IMR-90 (cell line): Measurements from ENCODE around the gene PHF3. TPM values are rescaled to one million over a fixed set of nuclear protein-coding genes. Genes with fewer than 3 reads are reported as not detected.

Experiments used
- ATAC-seq: fragments of 200-7000 bp; cut with Tn5 transposase; 2 replicates; pipeline ENCODE4 v1.9.1; 2020; ENCODE audit warnings: low read depth, mild to moderate bottlenecking, moderate library complexity
- BruUV-seq: library from RNA; stranded (reverse); fragments of 400-500 nt; replicated peaks from 2 replicates; lab custom pipeline; 2021; lab: Mats Ljungman, UMichigan
- CTCF ChIA-PET: fragments of 300-600 bp; formaldehyde crosslinking; extraction: SDS; loops from one replicate; lab custom pipeline; 2021; ENCODE audit warnings: antibody characterized with exemption; lab: Yijun Ruan, JAX
- POLR2A ChIA-PET: fragments of 300-600 bp; sonication (Branson Sonifier 250); formaldehyde crosslinking; loops from one replicate; lab custom pipeline; 2022; ENCODE audit warnings: antibody characterized with exemption; ENCODE audit not compliant: unreplicated experiment; lab: Charles Lee
- DNase-seq: peaks from one replicate; pipeline ENCODE4 v3.0.0; 2013
- H2AFZ ChIP-seq: replicated peaks from 2 replicates; pipeline ENCODE3; 2013; ENCODE audit warnings: low read length, mild to moderate bottlenecking; ENCODE audit not compliant: poor library complexity
- H2AK5ac ChIP-seq: 2 replicates; pipeline ENCODE4 v1.6.1; 2013; ENCODE audit warnings: low read depth, low read length, inconsistent platforms
- H2AK9ac ChIP-seq: replicated peaks from 2 replicates; pipeline ENCODE3; 2013; ENCODE audit warnings: mild to moderate bottlenecking, low read depth, low read length, moderate library complexity; ENCODE audit not compliant: poor library complexity
- H2BK120ac ChIP-seq: 2 replicates; pipeline ENCODE4 v1.6.1; 2013; ENCODE audit warnings: low read depth, low read length, inconsistent platforms
- H2BK15ac ChIP-seq: 3 replicates; pipeline ENCODE4 v1.6.1; 2013; ENCODE audit warnings: low read depth, low read length, inconsistent platforms
- H2BK20ac ChIP-seq: 2 replicates; pipeline ENCODE4 v1.6.1; 2013; ENCODE audit warnings: low read depth, mild to moderate bottlenecking, inconsistent platforms, low read length, moderate library complexity
- H2BK5ac ChIP-seq: 2 replicates; pipeline ENCODE4 v1.6.1; 2013; ENCODE audit warnings: mild to moderate bottlenecking, low read depth, low read length, inconsistent platforms; ENCODE audit not compliant: poor library complexity, severe bottlenecking
- H3K14ac ChIP-seq: replicated peaks from 2 replicates; pipeline ENCODE4 v1.6.1; 2013; ENCODE audit warnings: low read depth, low read length, inconsistent platforms
- H3K18ac ChIP-seq: 2 replicates; pipeline ENCODE4 v1.6.1; 2013; ENCODE audit warnings: low read depth, low read length, control low read depth
- H3K23ac ChIP-seq: 2 replicates; pipeline ENCODE4 v1.6.1; 2013; ENCODE audit warnings: low read depth, low read length, inconsistent platforms
- H3K27ac ChIP-seq: 2 replicates; pipeline ENCODE4 v1.5.1; 2013; ENCODE audit warnings: mild to moderate bottlenecking, control low read depth, low read length; ENCODE audit not compliant: insufficient read depth
- H3K27me3 ChIP-seq: 2 replicates; pipeline ENCODE4 v1.6.1; 2013; ENCODE audit warnings: low read length; ENCODE audit not compliant: control insufficient read depth, insufficient read depth
- H3K36me3 ChIP-seq: 2 replicates; pipeline ENCODE4 v1.6.1; 2013; ENCODE audit warnings: low read length, mixed read lengths; ENCODE audit not compliant: control insufficient read depth, insufficient read depth
- H3K4ac ChIP-seq: 2 replicates; pipeline ENCODE4 v1.6.1; 2013; ENCODE audit warnings: low read depth, low read length, inconsistent platforms
- H3K4me1 ChIP-seq: 2 replicates; pipeline ENCODE4 v1.6.1; 2013; ENCODE audit warnings: low read length, mixed read lengths; ENCODE audit not compliant: control insufficient read depth, insufficient read depth
- H3K4me2 ChIP-seq: 2 replicates; pipeline ENCODE4 v1.6.1; 2013; ENCODE audit warnings: low read depth, mild to moderate bottlenecking, control low read depth, low read length, moderate library complexity
- H3K4me3 ChIP-seq: 2 replicates; pipeline ENCODE4 v1.5.1; 2013; ENCODE audit warnings: low read depth, mild to moderate bottlenecking, control low read depth, low read length, moderate library complexity; ENCODE audit not compliant: insufficient read depth
- H3K56ac ChIP-seq: 2 replicates; pipeline ENCODE4 v1.6.1; 2013; ENCODE audit warnings: low read length, inconsistent platforms; ENCODE audit not compliant: insufficient read depth; ENCODE audit errors: extremely low read depth
- H3K79me1 ChIP-seq, 2 experiments: 2 replicates each; pipeline ENCODE4 v1.6.1; 2013; ENCODE audit warnings: low read length in 2 of 2, inconsistent platforms in 1 of 2, low read depth in 1 of 2
- H3K9ac ChIP-seq: 2 replicates; pipeline ENCODE4 v1.6.1; 2013; ENCODE audit warnings: low read depth, low read length, control low read depth
- H3K9me1 ChIP-seq: 2 replicates; pipeline ENCODE4 v1.6.1; 2013; ENCODE audit warnings: low read length, inconsistent platforms; ENCODE audit not compliant: insufficient read depth
- H3K9me3 ChIP-seq: 2 replicates; pipeline ENCODE4 v1.6.1; 2013; ENCODE audit warnings: low read length; ENCODE audit not compliant: control insufficient read depth, insufficient read depth
- H4K20me1 ChIP-seq: 2 replicates; pipeline ENCODE4 v1.6.1; 2013; ENCODE audit warnings: low read length, inconsistent platforms; ENCODE audit not compliant: insufficient read depth
- H4K5ac ChIP-seq: 2 replicates; pipeline ENCODE4 v1.6.1; 2013; ENCODE audit warnings: mild to moderate bottlenecking, low read depth, low read length, control low read depth
- H4K8ac ChIP-seq, 2 experiments: 2 replicates each; pipeline ENCODE4 v1.6.1; 2013; ENCODE audit warnings: low read depth in 2 of 2, low read length in 2 of 2, control low read depth in 1 of 2, inconsistent platforms in 1 of 2
- H4K91ac ChIP-seq: 2 replicates; pipeline ENCODE4 v1.6.1; 2013; ENCODE audit warnings: low read depth, low read length, inconsistent platforms; ENCODE audit not compliant: insufficient read depth
- BHLHE40 ChIP-seq: fragments of 150-350 bp; IDR thresholded peaks from 2 replicates; pipeline ENCODE4 v1.6.1; 2016; ENCODE audit warnings: mild to moderate bottlenecking, low read depth, low read length
- CEBPB ChIP-seq: IDR thresholded peaks from 2 replicates; pipeline ENCODE4 v1.6.1; 2012; ENCODE audit warnings: low read depth, low read length, improper control_type of control experiment
- CHD1 ChIP-seq: IDR thresholded peaks from 2 replicates; pipeline ENCODE4 v1.6.1; 2012; ENCODE audit warnings: low read depth, low read length, improper control_type of control experiment
- FOS ChIP-seq: fragments of 150-350 bp; IDR thresholded peaks from 2 replicates; pipeline ENCODE4 v1.6.1; 2016; ENCODE audit warnings: low read depth, low read length
- MAFK ChIP-seq: IDR thresholded peaks from 2 replicates; pipeline ENCODE4 v1.6.1; 2012; ENCODE audit warnings: low read depth, low read length, improper control_type of control experiment
- MAZ ChIP-seq: IDR thresholded peaks from 2 replicates; pipeline ENCODE4 v1.6.1; 2012; ENCODE audit warnings: low read depth, mild to moderate bottlenecking, low read length, improper control_type of control experiment, moderate library complexity, borderline replicate concordance
- MXI1 ChIP-seq: IDR thresholded peaks from 2 replicates; pipeline ENCODE4 v1.6.1; 2012; ENCODE audit warnings: low read depth, mild to moderate bottlenecking, low read length, moderate library complexity, borderline replicate concordance
- NFE2L2 ChIP-seq: fragments of 150-350 bp; IDR thresholded peaks from 2 replicates; pipeline ENCODE4 v1.6.1; 2016; ENCODE audit warnings: low read depth, mild to moderate bottlenecking, low read length
- POLR2A ChIP-seq: IDR thresholded peaks from 2 replicates; pipeline ENCODE4 v1.6.1; 2012; ENCODE audit warnings: mild to moderate bottlenecking, low read depth, low read length
- RAD21 ChIP-seq: IDR thresholded peaks from 2 replicates; pipeline ENCODE4 v1.6.1; 2012; ENCODE audit warnings: low read length, improper control_type of control experiment
- RCOR1 ChIP-seq: IDR thresholded peaks from 2 replicates; pipeline ENCODE4 v1.6.1; 2012; ENCODE audit warnings: mild to moderate bottlenecking, low read length, improper control_type of control experiment; ENCODE audit not compliant: insufficient replicate concordance
- RFX5 ChIP-seq: IDR thresholded peaks from 2 replicates; pipeline ENCODE4 v1.8.0; 2012; ENCODE audit warnings: low read depth, mild to moderate bottlenecking, low read length, moderate library complexity
- SMC3 ChIP-seq: fragments of 150-350 bp; IDR thresholded peaks from 2 replicates; pipeline ENCODE4 v1.6.1; 2016; ENCODE audit warnings: low read depth, mild to moderate bottlenecking, antibody characterized with exemption, low read length, moderate library complexity
- WGBS, 2 experiments: methylation state at CpG; one replicate each; pipeline versions ENCODE4 v1.1.5 to v1.1.7; 2013; ENCODE audit warnings: missing lambda C conversion rate in 2 of 2; ENCODE audit not compliant: insufficient read length in 1 of 2; ENCODE audit errors: extremely low coverage in 2 of 2; 5-methylcytosine and 5-hydroxymethylcytosine counted together
- dilution Hi-C: fragments of 300-500 bp; cut with HindIII; formaldehyde crosslinking; loops from one replicate; pipeline ENCODE4 v1.14.3; 2018; ENCODE audit warnings: low sequenced_read_pairs; ENCODE audit not compliant: unreplicated experiment
- in situ Hi-C: fragments of 300-500 bp; cut with MboI; formaldehyde crosslinking; loops from 3 replicates; pipeline ENCODE4 v1.14.3; 2019; ENCODE audit warnings: low sequenced_read_pairs, inconsistent platforms, mixed read lengths
- intact Hi-C: fragments of 100-400 bp; cut with micrococcal nuclease; formaldehyde crosslinking; loops from 2 replicates; pipeline ENCODE4 v1.10.0; 2022
- polyA plus RNA-seq, 3 experiments: library from polyadenylated mRNA; depleted of rRNA; stranded (reverse); fragments of >200 nt; gene quantifications; 2 replicates each; pipeline ENCODE4 v1.2.3, GENCODE V29; 2012; ENCODE audit warnings: low replicate concordance in 1 of 3
- total RNA-seq: library from RNA; depleted of rRNA; stranded (reverse); fragments of >200 nt; gene quantifications from 2 replicates; pipeline ENCODE4 v1.2.3, GENCODE V29; 2012
- TF ChIP-seq, protein P1 (sequence below): fragments of 150-350 bp; IDR thresholded peaks from 2 replicates; pipeline ENCODE4 v1.6.1; 2017; ENCODE audit warnings: mild to moderate bottlenecking, antibody characterized with exemption, low read length, low read depth
- TF ChIP-seq, protein P2 (sequence below): conservative IDR thresholded peaks from 2 replicates; pipeline ENCODE4 v1.5.1; 2012; ENCODE audit warnings: mild to moderate bottlenecking, low read depth, low read length, improper control_type of control experiment
- TF ChIP-seq, protein P3 (sequence below): fragments of 150-350 bp; IDR thresholded peaks from 2 replicates; pipeline ENCODE4 v1.6.1; 2016; ENCODE audit warnings: low read depth, mild to moderate bottlenecking, low read length, moderate library complexity, borderline replicate concordance

PHF3 gene
- total and polyA plus RNA-seq, 2 of the 4 experiments (the other 2 are of a cell fraction), result 5.6 to 27.8 TPM

DNA sequence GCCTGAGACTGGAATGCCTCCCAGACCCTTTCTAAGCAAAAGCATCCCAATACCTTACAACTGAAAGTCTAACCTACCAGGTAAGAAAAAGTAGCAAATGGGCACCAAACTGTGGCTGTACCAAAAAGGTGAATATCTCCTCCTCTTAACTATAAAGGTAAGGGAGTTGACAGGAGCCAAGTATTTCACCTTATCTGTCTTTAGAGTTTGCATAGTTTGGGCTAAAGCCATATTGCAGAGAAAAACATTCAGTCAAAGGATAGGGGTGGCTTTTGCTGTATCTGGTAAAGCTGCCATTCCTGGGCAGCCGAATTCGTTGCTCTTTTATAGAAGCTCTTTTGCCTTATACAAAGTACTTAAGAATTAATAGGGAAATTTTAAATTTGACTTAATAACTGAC lies 38.1 kb downstream of the PHF3 start:
- in situ Hi-C loops, result no loop called here
- peaks cover 3% of the 10 kb centered on the region; the same call in 1 of the 2 replicates for H3K4me1 ChIP-seq
- dilution Hi-C loops, result no loop called here
- peaks cover 2% of the 10 kb centered on the region; the same call in 1 of the 2 replicates for H3K9me1 ChIP-seq
- no peak overlapping the region for H4K91ac ChIP-seq
- H4K20me1 ChIP-seq, result peaks cover 34% of the 10 kb centered on the region
- H3K79me1 ChIP-seq, result peaks cover 19 to 55% of the 10 kb centered on the region in 2 experiments
- H3K4me2 ChIP-seq, result no peak overlapping the region
- ATAC-seq, result no peak
- CTCF ChIA-PET, result no interaction called here
- no peak overlapping the region for H4K8ac ChIP-seq
- no peaks in the 10 kb centered on the region for H3K9me3 ChIP-seq
- intact Hi-C loops, result no loop called here
- H3K36me3 ChIP-seq, result no peaks in the 10 kb centered on the region
- no peak overlapping the region for H2BK5ac ChIP-seq
- no peak overlapping the region for H3K18ac ChIP-seq
- no peak overlapping the region for H2BK15ac ChIP-seq
- H3K23ac ChIP-seq, result no peak overlapping the region
- TF ChIP-seq, protein P1, sequence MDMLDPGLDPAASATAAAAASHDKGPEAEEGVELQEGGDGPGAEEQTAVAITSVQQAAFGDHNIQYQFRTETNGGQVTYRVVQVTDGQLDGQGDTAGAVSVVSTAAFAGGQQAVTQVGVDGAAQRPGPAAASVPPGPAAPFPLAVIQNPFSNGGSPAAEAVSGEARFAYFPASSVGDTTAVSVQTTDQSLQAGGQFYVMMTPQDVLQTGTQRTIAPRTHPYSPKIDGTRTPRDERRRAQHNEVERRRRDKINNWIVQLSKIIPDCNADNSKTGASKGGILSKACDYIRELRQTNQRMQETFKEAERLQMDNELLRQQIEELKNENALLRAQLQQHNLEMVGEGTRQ, result no peak
- TF ChIP-seq CHD1 (no peak), SMC3 (no peak), MAFK (no peak), POLR2A (no peak), BHLHE40 (no peak), MXI1 (no peak), RFX5 (no peak), RCOR1 (no peak), MAZ (no peak), CEBPB (no peak), RAD21 (no peak), FOS (no peak), NFE2L2 (no peak)
- TF ChIP-seq, protein P2, sequence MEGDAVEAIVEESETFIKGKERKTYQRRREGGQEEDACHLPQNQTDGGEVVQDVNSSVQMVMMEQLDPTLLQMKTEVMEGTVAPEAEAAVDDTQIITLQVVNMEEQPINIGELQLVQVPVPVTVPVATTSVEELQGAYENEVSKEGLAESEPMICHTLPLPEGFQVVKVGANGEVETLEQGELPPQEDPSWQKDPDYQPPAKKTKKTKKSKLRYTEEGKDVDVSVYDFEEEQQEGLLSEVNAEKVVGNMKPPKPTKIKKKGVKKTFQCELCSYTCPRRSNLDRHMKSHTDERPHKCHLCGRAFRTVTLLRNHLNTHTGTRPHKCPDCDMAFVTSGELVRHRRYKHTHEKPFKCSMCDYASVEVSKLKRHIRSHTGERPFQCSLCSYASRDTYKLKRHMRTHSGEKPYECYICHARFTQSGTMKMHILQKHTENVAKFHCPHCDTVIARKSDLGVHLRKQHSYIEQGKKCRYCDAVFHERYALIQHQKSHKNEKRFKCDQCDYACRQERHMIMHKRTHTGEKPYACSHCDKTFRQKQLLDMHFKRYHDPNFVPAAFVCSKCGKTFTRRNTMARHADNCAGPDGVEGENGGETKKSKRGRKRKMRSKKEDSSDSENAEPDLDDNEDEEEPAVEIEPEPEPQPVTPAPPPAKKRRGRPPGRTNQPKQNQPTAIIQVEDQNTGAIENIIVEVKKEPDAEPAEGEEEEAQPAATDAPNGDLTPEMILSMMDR, result no peak
- TF ChIP-seq, protein P3, sequence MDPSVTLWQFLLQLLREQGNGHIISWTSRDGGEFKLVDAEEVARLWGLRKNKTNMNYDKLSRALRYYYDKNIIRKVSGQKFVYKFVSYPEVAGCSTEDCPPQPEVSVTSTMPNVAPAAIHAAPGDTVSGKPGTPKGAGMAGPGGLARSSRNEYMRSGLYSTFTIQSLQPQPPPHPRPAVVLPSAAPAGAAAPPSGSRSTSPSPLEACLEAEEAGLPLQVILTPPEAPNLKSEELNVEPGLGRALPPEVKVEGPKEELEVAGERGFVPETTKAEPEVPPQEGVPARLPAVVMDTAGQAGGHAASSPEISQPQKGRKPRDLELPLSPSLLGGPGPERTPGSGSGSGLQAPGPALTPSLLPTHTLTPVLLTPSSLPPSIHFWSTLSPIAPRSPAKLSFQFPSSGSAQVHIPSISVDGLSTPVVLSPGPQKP, result no peak
- H2AFZ ChIP-seq, result no peak overlapping the region
- no peaks in the 10 kb centered on the region for H3K27me3 ChIP-seq
- DNase-seq, result no peak
- H2BK20ac ChIP-seq, result no peak overlapping the region
- no peak overlapping the region for H2AK9ac ChIP-seq
- no peak overlapping the region for H3K9ac ChIP-seq
- no peak overlapping the region for H3K14ac ChIP-seq
- no CpG with 5 or more reads among the region's 2 CpGs for WGBS, 2 experiments
- H3K56ac ChIP-seq, result no peak overlapping the region
- H2AK5ac ChIP-seq, result no peak overlapping the region
- H3K27ac ChIP-seq, result no peak overlapping the region
- POLR2A ChIA-PET, result no interaction called here
- BruUV-seq, result no TSS peak
- H2BK120ac ChIP-seq, result no peak overlapping the region
- no peak overlapping the region for H4K5ac ChIP-seq
- H3K4ac ChIP-seq, result no peak overlapping the region
- H3K4me3 ChIP-seq, result no peak overlapping the region
